Endothelial cell of hepatic sinusoid (primary cell): ENCODE measurements around the gene EP400.
"Not testable (repeated sequence)": the region's sequence is repeated elsewhere in the genome, so short reads cannot be mapped to it uniquely, and the experiment has no call there.

ENCODE experiments used
- in situ Hi-C: cut with HindIII; loops from 2 replicates; pipeline ENCODE4 v1.10.0; 2017; ENCODE audit warnings: low sequenced_read_pairs

The EP400 gene

DNA sequence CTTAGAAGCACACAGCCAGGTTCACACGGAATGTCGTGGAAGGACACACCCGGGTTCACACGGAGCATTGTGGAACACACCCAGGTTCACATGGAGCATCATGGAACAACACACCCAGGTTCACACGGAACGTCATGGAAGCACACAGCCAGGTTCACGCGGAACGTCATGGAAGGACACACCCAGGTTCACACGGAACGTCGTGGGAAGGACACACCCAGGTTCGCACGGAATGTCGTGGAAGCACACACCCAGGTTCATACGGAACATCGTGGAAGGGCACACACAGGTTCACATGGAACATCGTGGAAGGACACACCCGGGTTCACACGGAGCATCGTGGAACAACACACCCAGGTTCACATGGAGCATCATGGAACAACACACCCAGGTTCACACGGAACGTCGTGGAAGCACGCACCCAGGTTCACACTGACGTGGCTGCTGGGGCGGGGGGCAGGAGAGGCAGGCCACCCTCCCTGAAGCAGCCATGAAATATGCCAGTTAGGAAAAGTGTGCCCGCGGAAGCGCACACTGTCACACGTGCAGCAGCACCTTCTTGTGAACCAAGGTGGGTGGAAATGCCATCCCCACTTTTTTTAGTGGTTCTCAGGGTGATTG, 86.4 kb downstream of the EP400 start:
- in situ Hi-C loops = no loop called here

DNA sequence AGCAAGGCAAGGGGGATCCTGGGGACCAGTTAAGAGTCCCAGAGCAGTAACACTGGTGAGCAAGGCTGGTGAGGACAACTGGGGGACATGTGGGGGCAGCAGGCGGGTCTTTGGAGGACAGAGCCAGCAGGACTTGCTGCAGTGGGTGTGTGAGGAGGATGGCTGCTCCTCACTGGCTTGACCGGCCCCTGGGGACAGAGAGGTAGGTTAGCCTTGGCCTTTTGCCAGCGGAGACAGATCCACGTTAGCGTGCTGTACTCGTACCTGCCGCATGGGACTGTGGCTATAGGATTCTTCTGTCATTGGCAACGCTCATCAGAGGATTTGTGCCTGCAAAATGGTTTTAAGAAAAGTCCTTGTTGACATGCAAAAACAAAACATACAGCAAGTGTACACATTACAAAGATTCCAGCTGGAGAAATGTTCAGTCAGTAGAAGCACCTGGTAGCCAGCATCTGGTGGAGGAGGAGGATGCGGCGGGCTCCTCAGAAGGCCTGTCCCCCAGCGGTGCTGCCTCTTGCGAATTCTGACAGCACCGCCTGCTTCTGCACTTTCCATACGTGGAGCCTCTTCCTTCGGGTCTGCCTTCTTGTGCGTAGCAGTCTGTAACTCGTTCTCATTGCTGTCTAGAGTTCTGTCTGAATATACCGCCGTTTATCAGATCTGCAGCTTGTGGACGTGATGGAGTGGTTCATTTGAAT, 91.3 kb downstream of the EP400 start:
- in situ Hi-C loops = no loop called here

DNA sequence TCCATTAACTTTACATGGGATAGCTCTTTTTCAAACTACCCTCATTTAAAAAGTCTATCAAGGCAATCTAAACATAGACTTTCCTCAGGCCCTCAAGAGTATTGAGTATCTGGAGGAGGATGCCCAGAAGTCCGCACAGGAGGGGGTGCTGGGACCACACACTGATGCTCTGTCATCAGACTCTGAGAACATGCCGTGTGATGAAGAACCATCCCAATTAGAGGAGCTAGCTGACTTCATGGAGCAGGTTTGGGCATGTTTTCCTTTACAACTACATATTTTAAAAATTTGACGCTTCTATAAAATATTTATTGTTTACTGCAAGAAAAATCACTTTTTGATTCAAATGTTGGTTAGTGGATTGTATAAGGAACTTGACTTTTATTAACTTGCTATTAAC, 93.5 kb downstream of the EP400 start:
- in situ Hi-C loops = no loop called here

DNA sequence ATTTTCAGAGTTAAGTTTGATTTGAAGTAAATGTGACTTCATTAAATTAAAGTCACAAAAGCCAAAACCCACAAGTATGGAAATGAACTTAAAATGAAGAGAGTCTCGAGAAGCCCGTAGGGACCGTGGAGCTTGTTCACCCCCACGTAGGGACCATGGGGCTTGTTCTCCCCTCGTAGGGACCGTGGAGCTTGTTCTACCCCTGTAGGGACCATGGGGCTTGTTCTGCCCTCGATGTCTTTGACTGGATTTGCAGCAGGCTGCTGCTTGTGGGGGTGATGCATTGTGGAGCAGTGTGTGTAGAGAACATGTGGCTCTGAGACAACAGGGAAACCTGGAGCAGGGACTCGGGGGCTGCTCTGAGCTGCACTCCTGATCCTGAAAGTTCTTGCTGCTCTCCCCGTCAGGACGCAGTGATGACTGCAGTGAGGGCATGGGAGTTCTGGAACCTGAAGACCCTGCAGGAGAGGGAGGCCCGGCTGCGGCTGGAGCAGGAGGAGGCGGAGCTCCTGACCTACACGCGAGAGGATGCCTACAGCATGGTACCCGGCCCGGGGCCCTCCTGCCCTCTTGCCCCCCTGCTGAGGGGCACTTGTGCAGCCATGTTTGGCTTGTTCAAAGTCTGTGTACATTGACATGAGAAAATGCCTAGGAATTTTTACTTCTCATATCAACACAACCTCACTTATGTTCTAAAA, 94.2 kb downstream of the EP400 start:
- in situ Hi-C loops = no loop called here

DNA sequence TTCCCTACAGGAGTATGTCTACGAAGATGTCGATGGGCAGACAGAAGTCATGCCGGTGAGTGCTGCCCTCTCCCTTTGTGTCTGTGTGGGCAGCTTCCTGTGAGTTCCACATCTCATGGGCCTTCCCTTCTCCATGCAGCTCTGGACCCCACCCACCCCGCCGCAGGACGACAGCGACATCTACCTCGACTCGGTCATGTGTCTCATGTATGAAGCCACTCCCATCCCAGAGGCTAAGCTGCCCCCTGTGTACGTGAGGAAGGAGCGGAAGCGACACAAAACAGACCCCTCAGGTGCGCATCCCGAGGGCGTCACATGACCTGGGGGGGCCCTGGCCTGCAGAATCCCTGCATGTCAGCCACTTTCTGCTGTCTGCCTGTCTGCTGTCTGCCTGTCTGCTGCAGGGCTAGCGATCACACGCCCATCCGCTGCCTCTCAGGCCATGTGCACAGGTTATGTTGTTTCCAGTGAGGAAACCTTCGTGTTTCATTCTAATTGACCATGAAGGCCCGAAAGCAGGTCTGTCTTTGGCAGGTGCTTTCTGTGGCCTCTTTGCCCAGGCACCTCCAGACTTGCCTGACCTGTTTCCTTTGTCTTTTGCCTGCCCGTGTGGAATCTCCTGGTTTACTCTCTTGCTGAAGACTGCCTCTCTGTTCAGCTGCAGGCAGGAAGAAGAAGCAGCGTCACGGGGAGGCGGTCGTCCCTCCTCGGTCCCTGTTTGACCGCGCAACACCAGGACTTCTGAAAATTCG, 95.1 kb downstream of the EP400 start:
- in situ Hi-C loops = no loop called here

DNA sequence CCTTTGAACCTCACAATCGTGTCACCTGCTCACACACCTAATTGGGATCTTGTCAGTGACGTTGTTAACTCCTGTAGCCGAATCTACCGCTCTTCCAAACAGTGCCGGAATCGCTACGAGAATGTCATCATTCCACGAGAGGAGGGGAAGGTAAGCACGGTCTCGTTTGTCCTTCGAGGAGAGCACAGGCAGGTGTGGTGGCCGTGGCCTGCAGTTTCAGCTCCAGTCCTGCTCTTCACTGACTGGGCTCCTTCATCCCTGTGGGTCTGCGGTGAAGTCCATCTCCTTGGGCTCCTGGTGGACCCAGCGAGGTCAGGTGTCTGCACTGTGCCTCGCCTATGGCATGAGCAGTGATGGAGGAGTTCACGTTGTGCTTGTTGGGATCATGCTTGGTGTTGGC, 96.0 kb downstream of the EP400 start:
- in situ Hi-C loops = no loop called here

DNA sequence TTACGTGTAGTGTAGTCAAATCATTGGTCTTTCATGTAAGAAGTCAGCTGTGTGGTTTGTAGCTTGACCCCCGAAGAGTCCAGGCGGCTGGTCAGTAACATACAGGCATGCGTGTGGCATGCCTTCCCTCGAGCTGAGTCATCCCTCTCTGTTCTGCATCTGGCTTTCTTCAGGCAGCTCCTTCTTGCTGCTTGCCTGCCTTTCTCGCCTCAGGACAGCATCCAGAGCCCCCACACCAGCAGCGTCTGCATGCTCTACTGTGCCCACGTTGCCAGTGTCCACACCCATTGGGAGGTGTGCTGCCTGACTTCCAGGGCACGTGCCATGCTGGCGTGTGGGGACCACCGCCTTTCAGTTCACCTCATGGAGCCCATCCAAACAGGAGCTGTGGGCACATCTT, 96.8 kb downstream of the EP400 start:
- in situ Hi-C loops = no loop called here

DNA sequence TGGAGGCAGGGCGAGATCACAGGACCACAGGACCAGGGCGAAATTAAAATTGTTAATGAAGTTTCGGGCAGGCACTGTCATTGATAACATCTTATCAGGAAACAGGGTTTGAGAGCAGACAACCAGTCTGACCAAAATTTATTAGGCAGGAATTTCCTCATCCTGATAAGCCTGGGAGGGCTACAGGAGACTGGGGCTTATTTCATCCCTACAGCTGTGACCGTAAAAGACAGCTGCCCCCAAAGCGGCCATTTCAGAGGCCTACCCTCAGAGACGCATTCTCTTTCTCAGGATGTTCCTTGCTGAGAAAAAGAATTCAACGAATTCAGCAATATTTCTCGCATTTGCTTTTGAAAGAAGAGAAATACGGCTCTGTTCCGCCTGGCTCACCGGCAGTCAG, 97.9 kb downstream of the EP400 start:
- in situ Hi-C loops = not testable (repeated sequence)

DNA sequence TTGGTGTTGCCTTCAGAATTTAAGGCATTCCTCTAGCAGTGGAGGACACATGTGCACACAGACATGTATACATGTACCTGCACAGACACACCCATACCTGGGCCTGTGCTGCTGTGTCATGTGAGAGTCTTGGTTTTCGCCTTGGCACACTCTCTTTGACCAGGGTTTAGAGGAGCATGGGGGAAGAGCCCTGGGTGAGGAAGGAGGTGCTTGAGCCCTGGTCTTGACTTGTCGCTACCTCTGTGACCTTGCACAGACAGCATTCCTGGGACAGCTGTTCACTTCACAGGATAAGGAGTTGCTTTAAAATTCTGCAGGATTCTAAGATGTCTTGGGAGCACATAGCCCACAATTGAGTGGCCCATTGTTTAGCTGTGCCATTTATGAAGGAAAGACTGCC, 99.7 kb downstream of the EP400 start:
- in situ Hi-C loops = no loop called here

DNA sequence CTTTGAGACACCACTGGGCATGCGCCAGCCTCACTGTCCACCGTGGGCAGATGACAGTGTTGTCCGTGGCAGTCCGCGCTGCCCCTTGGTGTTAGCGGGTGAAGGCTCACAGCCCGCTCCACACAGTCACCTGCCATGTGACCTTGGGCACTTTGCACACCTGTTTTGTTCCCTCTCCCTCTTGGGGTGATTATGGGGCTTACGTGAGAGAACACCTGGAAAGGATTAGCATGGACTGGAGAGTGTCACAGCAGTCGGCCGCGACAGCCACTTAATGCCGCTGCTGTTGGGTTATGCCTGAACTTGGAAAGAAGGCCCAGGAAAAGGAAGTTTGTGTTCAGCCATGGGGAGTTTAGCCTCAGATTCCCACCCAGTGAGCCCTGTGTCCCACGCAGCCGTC, 100.1 kb downstream of the EP400 start:
- in situ Hi-C loops = no loop called here

DNA sequence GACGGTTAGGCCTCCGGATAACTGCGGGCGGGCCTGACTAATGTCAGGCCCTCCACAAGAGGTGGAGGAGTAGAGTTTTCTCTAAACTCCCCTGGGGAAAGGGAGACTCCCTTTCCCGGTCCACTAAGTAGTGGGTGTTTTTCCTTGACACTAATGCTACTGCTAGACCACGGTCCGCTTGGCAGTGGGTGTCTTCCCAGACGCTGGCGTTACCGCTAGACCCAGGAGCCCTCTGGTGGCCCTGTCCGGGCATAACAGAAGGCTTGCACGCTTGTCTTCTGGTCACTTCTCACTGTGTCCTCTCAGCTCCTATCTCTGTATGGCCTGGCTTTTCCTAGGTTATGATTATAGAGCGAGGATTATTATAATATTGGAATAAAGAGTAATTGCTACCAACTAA, 102.0 kb downstream of the EP400 start:
- in situ Hi-C loops = not testable (repeated sequence)

DNA sequence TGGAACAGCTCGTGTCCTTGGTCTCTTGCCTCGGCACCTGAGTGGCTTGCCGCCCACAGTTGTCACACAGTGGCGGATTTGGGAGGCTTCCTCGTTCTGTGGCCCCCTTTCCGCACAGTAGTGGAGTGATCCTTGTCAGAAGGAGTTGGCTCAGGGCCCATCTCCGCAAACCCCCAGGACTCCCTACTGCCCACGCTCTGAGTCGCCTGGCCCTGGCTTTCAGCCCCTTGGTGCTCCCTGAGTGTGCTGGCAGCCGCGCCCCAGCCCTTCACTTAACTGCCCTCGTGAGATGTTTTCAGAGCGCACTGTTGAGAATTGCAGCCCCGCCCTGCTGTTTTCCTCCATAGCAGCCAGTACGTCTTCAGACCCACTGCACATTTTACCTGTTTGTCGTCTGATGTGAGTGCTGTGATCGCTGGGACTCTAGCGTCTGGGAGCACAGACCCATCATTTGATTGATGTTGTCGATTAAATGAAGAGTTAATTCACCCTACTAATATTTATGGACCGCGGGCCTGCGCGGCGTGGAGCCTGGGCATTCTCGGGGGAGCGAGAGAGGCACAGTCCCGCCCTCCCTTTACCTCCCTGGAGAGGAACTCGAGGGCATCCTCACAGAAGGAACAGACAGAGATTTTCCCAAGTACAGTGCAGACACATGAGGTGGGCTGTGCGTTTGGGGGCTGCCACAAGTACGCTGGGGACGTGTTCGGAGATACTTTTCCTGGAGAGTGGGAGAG, 102.6 kb downstream of the EP400 start:
- in situ Hi-C loops = no loop called here

DNA sequence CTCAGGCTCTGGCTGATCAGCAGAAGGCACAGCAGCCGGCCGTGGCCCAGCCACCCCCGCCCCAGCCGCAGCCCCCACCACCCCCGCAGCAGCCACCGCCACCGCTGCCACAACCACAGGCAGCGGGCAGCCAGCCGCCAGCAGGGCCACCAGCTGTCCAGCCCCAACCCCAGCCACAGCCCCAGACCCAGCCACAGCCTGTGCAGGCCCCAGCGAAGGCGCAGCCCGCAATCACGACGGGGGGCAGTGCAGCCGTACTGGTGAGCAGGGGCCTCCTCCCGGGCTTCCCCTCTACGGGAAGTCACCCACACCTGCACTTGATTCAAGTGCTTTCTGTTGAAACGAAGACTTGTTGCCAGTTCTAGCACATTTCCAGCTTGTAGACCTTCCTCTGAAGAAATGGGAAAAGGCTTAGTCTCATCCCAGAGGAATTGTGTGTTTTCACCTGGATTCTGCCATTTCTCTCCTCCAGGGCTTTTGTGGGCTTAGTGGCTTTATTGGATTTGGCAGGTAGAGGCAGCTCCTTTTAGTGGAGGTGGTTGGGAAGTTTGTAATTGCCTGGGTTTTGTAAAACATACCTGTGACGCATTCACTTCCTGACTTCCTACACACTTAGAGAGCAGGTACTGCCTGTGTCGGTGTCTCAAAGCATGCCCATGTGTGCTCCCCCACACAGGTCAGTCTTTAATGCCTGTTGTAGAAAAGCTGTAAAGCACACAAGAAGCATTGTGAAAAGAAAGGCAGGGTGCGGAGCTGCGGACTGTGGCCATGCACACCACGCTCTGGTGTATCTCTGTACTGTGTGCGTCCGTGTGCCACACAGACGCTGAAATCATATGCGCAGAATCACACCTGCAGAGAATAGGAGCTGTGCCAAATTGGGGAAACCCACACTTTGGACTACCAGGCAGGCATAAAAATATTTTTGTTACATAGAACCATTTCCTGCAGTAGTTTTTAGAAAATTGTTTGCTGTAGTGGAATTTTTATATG, 103.9 kb downstream of the EP400 start:
- in situ Hi-C loops = no loop called here

DNA sequence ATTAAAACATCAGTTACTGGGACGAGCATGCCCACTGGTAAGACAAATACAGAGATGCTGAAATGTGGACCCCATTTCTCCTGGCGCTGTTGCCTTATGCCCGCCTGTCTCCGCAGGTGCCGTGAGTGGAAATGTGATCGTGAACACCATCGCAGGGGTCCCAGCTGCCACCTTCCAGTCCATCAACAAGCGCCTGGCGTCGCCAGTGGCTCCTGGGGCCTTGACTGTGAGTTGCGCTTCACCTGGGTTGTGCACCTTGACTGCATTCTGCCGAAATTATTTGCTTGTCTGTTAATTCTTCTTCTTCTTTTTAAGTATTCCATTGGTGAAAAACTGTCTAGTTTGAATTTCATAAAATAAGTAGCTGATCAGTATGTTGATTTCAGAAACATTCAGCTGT, 105.2 kb downstream of the EP400 start:
- in situ Hi-C loops = no loop called here

DNA sequence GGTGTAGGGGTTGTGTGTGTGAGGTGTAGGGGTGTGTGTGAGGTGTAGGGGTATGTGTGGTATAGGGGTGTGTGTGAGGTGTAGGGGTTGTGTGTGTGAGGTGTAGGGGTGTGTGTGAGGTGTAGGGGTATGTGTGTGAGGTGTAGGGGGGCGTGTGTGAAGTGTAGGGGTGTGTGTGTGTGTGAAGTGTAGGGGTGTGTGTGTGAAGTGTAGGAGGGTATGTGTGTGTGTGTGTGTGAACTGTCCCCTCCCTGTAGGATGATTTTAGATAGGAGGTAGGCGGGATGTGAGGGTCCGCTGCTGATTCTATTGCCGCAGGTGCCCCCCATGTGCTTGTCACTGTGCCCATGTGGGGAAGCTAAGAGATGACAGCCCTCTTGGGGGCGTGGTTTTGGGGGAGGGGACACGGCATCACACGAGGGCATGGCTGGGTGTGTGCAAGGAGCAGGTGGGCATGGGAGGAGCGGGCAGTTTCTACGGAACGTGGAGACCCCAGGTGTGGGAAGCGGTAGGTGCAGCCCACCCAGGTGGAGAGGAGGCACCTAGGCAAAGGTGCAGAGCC, 105.9 kb downstream of the EP400 start:
- in situ Hi-C loops = no loop called here

DNA sequence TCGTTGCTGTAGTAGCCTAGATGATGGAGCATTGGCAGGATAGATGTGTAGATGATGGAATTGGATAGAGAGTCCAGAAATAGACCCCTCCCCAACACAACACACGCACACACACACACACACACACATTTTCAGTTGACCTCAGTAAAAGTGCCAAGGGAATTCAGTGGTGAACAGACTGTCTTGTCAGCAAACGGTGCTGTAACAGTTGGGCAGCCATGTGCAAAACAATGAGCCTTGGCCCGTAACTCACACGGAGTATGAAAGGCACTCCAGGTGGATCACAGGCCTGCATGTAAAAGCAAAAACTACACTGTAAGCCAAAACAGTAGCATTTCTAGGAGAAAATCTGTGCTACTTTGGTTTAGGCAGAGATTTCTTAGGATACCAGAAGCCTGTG, 106.6 kb downstream of the EP400 start:
- in situ Hi-C loops = no loop called here

DNA sequence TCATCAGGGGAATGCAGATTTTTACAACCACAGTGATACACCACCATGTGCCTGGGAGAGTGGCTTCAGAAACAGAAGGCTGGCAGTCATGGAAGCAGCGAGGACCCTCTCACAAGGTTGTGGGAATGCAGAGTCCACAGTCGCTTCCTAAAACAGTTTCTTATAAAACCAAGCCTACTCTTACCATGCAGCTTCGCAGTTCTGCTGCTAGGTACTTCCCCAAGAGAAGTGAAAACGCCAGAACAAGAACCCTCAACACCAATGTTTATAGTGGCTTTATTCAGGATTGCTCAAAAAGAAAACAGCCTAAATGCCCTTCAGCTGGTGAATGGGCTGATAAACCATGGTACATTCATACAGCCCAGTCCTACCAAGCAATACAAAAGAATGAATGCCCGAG, 107.2 kb downstream of the EP400 start:
- in situ Hi-C loops = no loop called here

DNA sequence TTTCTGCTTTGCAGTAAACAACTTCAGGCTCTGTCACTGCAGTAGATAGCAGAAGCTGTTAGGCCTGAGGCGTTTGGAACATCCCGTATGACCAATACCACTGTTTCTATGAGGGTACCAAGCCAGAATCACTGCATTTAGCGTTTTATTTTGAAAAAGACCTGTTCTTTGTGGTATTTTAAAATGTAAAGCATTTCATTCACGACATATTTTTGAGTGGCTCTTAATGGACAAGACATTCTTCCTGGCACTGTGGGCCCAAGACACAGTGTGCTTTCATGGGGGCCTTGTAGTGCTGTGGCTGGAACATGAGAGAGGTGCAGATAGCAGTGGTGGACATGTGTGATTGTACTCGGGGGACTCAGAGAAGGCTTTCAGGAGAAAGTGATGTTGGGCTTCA, 107.9 kb downstream of the EP400 start:
- in situ Hi-C loops = no loop called here

DNA sequence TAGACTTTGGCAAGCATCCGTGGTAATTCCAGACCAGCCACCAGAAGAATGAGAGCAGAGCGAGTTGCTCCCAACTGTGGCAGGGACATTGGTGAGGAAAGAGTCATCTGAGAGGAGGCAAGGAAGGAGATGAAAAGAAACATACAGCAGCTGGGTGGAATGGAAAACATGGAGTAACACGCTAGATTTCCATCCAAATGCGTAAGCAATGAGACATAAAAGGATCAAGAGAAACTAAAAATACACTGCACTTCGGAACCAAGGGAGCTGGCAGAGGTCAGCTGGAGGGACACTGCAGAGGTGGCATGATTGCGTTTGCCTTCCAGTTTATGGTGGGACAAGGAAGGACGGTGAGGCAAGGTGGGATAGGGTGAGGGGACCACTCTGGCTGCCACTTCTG, 111.5 kb downstream of the EP400 start:
- in situ Hi-C loops = no loop called here
